ENCODE data around the gene COQ10A. TPM values are rescaled to one million over a fixed set of nuclear protein-coding genes. Genes with fewer than 3 reads are reported as not detected.
A peak's percentile ranks its signal among the peaks of the same experiment; 100 is the strongest.

Gene COQ10A
- total and polyA plus RNA-seq, 2 of the 13 experiments (the other 11 are each of a cell fraction or from before 2014, with no cell fraction given), result 21.0 to 37.3 TPM

DNA sequence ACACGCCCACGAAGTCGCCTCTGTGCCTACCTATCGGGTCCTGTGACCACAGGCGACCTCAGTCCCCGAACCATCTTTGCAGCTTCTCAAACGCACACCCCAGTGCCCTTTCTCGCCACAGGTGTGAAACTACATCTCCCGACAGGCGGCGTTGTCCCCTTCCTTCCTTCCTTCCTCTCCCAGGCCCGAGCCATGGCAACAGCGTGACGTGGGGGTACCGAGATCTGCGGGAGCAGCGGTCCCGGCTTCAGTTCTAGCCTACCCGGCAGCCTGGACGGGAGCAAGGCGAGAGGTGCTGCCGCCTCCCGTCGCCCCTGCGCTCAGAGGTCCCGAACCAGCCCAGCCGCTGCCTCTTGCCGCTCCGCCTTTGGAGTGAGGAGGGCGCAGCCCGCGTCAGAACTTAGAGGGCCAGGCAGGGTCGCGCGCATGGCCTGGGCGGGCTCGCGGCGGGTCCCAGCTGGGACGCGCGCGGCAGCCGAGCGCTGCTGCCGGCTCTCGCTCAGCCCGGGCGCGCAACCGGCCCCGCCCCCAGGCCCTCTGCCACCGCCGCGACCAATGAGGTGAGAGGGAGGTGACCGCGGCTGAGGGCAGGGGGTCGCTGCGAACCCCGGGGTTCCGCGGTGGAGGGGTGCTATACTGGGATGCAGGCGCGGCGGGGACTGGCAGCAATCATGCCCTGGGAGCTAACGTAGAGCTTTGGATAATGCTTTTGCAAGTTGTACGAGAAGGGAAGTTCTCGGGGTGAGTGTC is at the start of gene COQ10A (continued):
- TF ChIP-seq HNRNPLL (IDR thresholded peaks at IDR 0.05; ENCODE audit: low read depth, low read length, poor library complexity, severe bottlenecking) (peak; percentile 97), CREBL2 (CRISPR knock-in tag; IDR thresholded peaks at IDR 0.05; ENCODE audit: borderline replicate concordance) (no peak), ZNF234 (CRISPR knock-in tag; conservative IDR thresholded peaks at IDR 0.05) (no peak), ZNF747 (CRISPR knock-in tag; IDR thresholded peaks at IDR 0.05; ENCODE audit: borderline replicate concordance) (peak; percentile 79; the same call in 1 of the 2 replicates), NFATC3 (CRISPR knock-in tag; IDR thresholded peaks at IDR 0.05) (no peak), ZFP36 (IDR thresholded peaks at IDR 0.05; ENCODE audit: borderline replicate concordance, low read depth, low read length, partially characterized antibody) (no peak), RFXAP (CRISPR knock-in tag; IDR thresholded peaks at IDR 0.05; ENCODE audit: borderline replicate concordance) (peak; percentile 98), SUZ12 (IDR thresholded peaks at IDR 0.05; ENCODE audit: low read depth, low read length) (peak; percentile 27; the same call in 1 of the 2 replicates), SMAD9 (CRISPR knock-in tag; IDR thresholded peaks at IDR 0.05) (no peak), THAP11 (CRISPR knock-in tag; IDR thresholded peaks at IDR 0.05) (peak; percentile 97), THAP7 (CRISPR knock-in tag; IDR thresholded peaks at IDR 0.05) (no peak), ZNF567 (CRISPR knock-in tag; IDR thresholded peaks at IDR 0.05; ENCODE audit: borderline replicate concordance) (no peak), LRRFIP1 (CRISPR knock-in tag; conservative IDR thresholded peaks at IDR 0.05) (no peak), TSC22D2 (CRISPR knock-in tag; IDR thresholded peaks at IDR 0.05; ENCODE audit: borderline replicate concordance) (0 out of 2 replicates have a peak, but pooled peaks have one; percentile 57), FOXJ3 (CRISPR knock-in tag; IDR thresholded peaks at IDR 0.05; ENCODE audit: borderline replicate concordance) (no peak), KLF9 (CRISPR knock-in tag; IDR thresholded peaks at IDR 0.05; ENCODE audit: low read depth) (no peak), HMGA1 (CRISPR knock-in tag; conservative IDR thresholded peaks at IDR 0.05) (no peak), GLI4 (CRISPR knock-in tag; IDR thresholded peaks at IDR 0.05; ENCODE audit: borderline replicate concordance) (no peak), ZNF850 (CRISPR knock-in tag; conservative IDR thresholded peaks at IDR 0.05) (no peak)
- TF ChIP-seq, protein P1, sequence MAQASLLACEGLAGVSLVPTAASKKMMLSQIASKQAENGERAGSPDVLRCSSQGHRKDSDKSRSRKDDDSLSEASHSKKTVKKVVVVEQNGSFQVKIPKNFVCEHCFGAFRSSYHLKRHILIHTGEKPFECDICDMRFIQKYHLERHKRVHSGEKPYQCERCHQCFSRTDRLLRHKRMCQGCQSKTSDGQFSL (CRISPR knock-in tag; IDR thresholded peaks at IDR 0.05), result no peak
- TF ChIP-seq, protein P2, sequence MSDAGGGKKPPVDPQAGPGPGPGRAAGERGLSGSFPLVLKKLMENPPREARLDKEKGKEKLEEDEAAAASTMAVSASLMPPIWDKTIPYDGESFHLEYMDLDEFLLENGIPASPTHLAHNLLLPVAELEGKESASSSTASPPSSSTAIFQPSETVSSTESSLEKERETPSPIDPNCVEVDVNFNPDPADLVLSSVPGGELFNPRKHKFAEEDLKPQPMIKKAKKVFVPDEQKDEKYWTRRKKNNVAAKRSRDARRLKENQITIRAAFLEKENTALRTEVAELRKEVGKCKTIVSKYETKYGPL (CRISPR knock-in tag; IDR thresholded peaks at IDR 0.05), result no peak

All from HepG2 (cell line).